ENCODE results near the gene BTG3. TPM values are rescaled to one million over a fixed set of nuclear protein-coding genes. Genes with fewer than 3 reads are reported as not detected.

The BTG3 gene
- 35.5 and 37.2 TPM in 2 replicates for total RNA-seq
- 15.9 and 18.1 TPM in 2 replicates for polyA plus RNA-seq
- polyA plus RNA-seq (2011; cell fraction: cytosol; rRNA removed), result 29.3 and 30.5 TPM in 2 replicates
- polyA plus RNA-seq (2011; cell fraction: nucleus; rRNA removed), result 43.3 and 49.2 TPM in 2 replicates
- 36.0 and 38.6 TPM in 2 replicates for polyA plus RNA-seq (2012)
- 8.0 and 9.4 TPM in 2 replicates for polyA minus RNA-seq
- polyA minus RNA-seq (2011; cell fraction: cytosol; rRNA and poly(A)+ RNA removed), result 17.9 TPM
- polyA minus RNA-seq (2011; cell fraction: nucleus; rRNA and poly(A)+ RNA removed), result 34.7 and 37.9 TPM in 2 replicates
- percentile 96 among the genes with signal in this experiment for Bru-seq, nascent RNA
- percentile 67 among the genes with signal in this experiment for BruChase-seq, experiment 1, labeled RNA remaining after a 6-hour chase
- percentile 84 among the genes with signal in this experiment for BruChase-seq, experiment 2, labeled RNA remaining after a 2-hour chase
- long read RNA-seq, transcript BTG3-202 (5 exons, 1,456 nt), result major isoform, 86 of 125 reads
- long read RNA-seq, transcript BTG3-201 (6 exons, 1,485 nt), result minor isoform, 5 of 125 reads
- long read RNA-seq, partial matches to known transcripts, result 0 of 125 reads
- long read RNA-seq, other reads (novel, unspliced or antisense), result 34 of 125 reads

- POLR2A ChIA-PET, result no interaction called here
- no TSS peak for BruUV-seq (replicated peaks)
- no peaks in the 10 kb centered on the region for H4K20me1 ChIP-seq (replicated peaks; ENCODE audit: control insufficient read depth, extremely low read depth, insufficient read depth, low read length)
- H3K27ac ChIP-seq (ENCODE audit: insufficient read depth, low read depth, low read length), result peak within 1 kb of the TSS; percentile 97
- peak within 1 kb of the TSS; percentile 99 for H3K9ac ChIP-seq (replicated peaks; ENCODE audit: extremely low read depth, insufficient read depth, low read length)
- peak within 1 kb of the TSS; percentile 92 for H2AFZ ChIP-seq (ENCODE audit: low read depth, low read length)
- CTCF ChIA-PET, result interaction anchor here (2.5 to 2.7 kb wide), 3 partner anchors 27 to 226 kb away, joined by 9 to 25 read pairs (median 14); no protein-coding TSS in a partner anchor
- H3K4me2 ChIP-seq (ENCODE audit: insufficient read depth, low read length), result peak within 1 kb of the TSS; percentile 96
- H3K9me3 ChIP-seq (replicated peaks; ENCODE audit: control insufficient read depth, insufficient read depth, low read length), result no peaks in the 10 kb centered on the region
- H3K9me1 ChIP-seq (replicated peaks; ENCODE audit: control insufficient read depth, extremely low read depth, insufficient read depth, low read length), result no peaks in the 10 kb centered on the region
- peaks cover 46% of the 10 kb centered on the region for H3K79me2 ChIP-seq (ENCODE audit: control insufficient read depth, insufficient read depth, low read length)
- DNase-seq (ENCODE audit: low read depth, low spot score) (peak; percentile 67), FAIRE-seq (peak; percentile 61)
- peaks cover 4 to 6% of the 10 kb centered on the region in 2 experiments for H3K36me3 ChIP-seq (ENCODE audit: control insufficient read depth in 2 of 2, extremely low read depth in 1 of 2, insufficient read depth in 2 of 2, low read length in 2 of 2)
- peak within 1 kb of the TSS; percentile 76 to 94 (median 93) for H3K4me3 ChIP-seq (replicated peaks in 1 of 3; ENCODE audit: insufficient read depth in 1 of 3, low read depth in 1 of 3, low read length in 3 of 3)
- no peak for TF ChIP-seq JUN (IDR thresholded peaks at IDR 0.05; ENCODE audit: borderline replicate concordance, insufficient read depth, insufficient read length, low read depth)
- peak; percentile 74 for TF ChIP-seq POLR2A (IDR thresholded peaks at IDR 0.05; ENCODE audit: low read depth, low read length)
- TF ChIP-seq POLR2AphosphoS5 (IDR thresholded peaks at IDR 0.05; ENCODE audit: insufficient read depth, low read depth, low read length), result peak; percentile 65
- peaks cover 0 to 3% of the 10 kb centered on the region in 2 experiments for H3K27me3 ChIP-seq (ENCODE audit: control insufficient read depth in 2 of 2, insufficient read depth in 2 of 2, low read length in 2 of 2)
- peaks cover 10% of the 10 kb centered on the region for H3K4me1 ChIP-seq (ENCODE audit: control insufficient read depth, extremely low read depth, insufficient read depth, low read length)
- intact Hi-C loops (cut with micrococcal nuclease), result loop anchor here (2.0 to 5.0 kb wide), 2 partner anchors 206 to 1950 kb away; partner anchors contain the start of gene C21orf91
- dilution Hi-C loops (cut with MboI; ENCODE audit: extremely low pct_ligation_motif_present, low sequenced_read_pairs), result no loop called here
Observed at GRCh38 chr21:17612565-17613241, at the start of gene BTG3. BTG3 (minus strand) TSS chr21:17612901; CDS start chr21:17609144, 3,757 bp downstream.

GRCh38 chr21:17660862-17661261, 48.2 kb upstream of the BTG3 start:
- H3K4me1 ChIP-seq (ENCODE audit: control insufficient read depth, extremely low read depth, insufficient read depth, low read length), result no peaks in the 10 kb centered on the region
- FAIRE-seq (no peak), DNase-seq (ENCODE audit: low read depth, low spot score) (no peak)
- H3K9me3 ChIP-seq (replicated peaks; ENCODE audit: control insufficient read depth, insufficient read depth, low read length), result no peaks in the 10 kb centered on the region
- no peak for TF ChIP-seq EZH2 (IDR thresholded peaks at IDR 0.05; ENCODE audit: borderline replicate concordance, low read depth, low read length, severe bottlenecking)
- no peak for TF ChIP-seq POLR2A (IDR thresholded peaks at IDR 0.05; ENCODE audit: low read depth, low read length)
- TF ChIP-seq POLR2AphosphoS5 (IDR thresholded peaks at IDR 0.05; ENCODE audit: insufficient read depth, low read depth, low read length), result no peak
- TF ChIP-seq, protein P1, sequence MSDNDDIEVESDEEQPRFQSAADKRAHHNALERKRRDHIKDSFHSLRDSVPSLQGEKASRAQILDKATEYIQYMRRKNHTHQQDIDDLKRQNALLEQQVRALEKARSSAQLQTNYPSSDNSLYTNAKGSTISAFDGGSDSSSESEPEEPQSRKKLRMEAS (IDR thresholded peaks at IDR 0.05; ENCODE audit: insufficient read depth, insufficient read length), result no peak
- TF ChIP-seq GATA2 (IDR thresholded peaks at IDR 0.05; ENCODE audit: insufficient read depth, insufficient read length, low read depth, low read length), result no peak
- TF ChIP-seq FOS (IDR thresholded peaks at IDR 0.05; ENCODE audit: borderline replicate concordance, insufficient read depth, low read length), result no peak
- no peak for TF ChIP-seq CTCF (IDR thresholded peaks at IDR 0.05; ENCODE audit: extremely low read depth in 1 of 2, insufficient read depth in 1 of 2, low read depth in 1 of 2, low read length in 2 of 2)
- no peak for TF ChIP-seq JUN (IDR thresholded peaks at IDR 0.05; ENCODE audit: borderline replicate concordance, insufficient read depth, insufficient read length, low read depth)
- no peak for TF ChIP-seq MYC (IDR thresholded peaks at IDR 0.05; ENCODE audit: low read depth, low read length)
- H3K9me1 ChIP-seq (replicated peaks; ENCODE audit: control insufficient read depth, extremely low read depth, insufficient read depth, low read length), result no peaks in the 10 kb centered on the region
- dilution Hi-C loops (cut with MboI; ENCODE audit: extremely low pct_ligation_motif_present, low sequenced_read_pairs), result no loop called here
- H3K27ac ChIP-seq (ENCODE audit: insufficient read depth, low read depth, low read length), result no peak overlapping the region
- intact Hi-C loops (cut with micrococcal nuclease), result no loop called here
- ChIA-PET POLR2A (no interaction called here), CTCF (no interaction called here)
- H3K27me3 ChIP-seq (ENCODE audit: control insufficient read depth in 2 of 2, insufficient read depth in 2 of 2, low read length in 2 of 2), result no peaks in the 10 kb centered on the region
- no peak overlapping the region for H3K9ac ChIP-seq (replicated peaks; ENCODE audit: extremely low read depth, insufficient read depth, low read length)
- H2AFZ ChIP-seq (ENCODE audit: low read depth, low read length), result no peak overlapping the region
- H3K79me2 ChIP-seq (ENCODE audit: control insufficient read depth, insufficient read depth, low read length), result no peaks in the 10 kb centered on the region
- no peak overlapping the region for H3K4me2 ChIP-seq (ENCODE audit: insufficient read depth, low read length)
- no peaks in the 10 kb centered on the region for H4K20me1 ChIP-seq (replicated peaks; ENCODE audit: control insufficient read depth, extremely low read depth, insufficient read depth, low read length)
- BruUV-seq (replicated peaks), result no TSS peak
- H3K36me3 ChIP-seq (ENCODE audit: control insufficient read depth in 2 of 2, extremely low read depth in 1 of 2, insufficient read depth in 2 of 2, low read length in 2 of 2), result no peaks in the 10 kb centered on the region
- H3K4me3 ChIP-seq (replicated peaks in 1 of 3; ENCODE audit: insufficient read depth in 1 of 3, low read depth in 1 of 3, low read length in 3 of 3), result no peak overlapping the region

All from endothelial cell of umbilical vein (primary cell).